HG03135 (cell line): Measurements from ENCODE around the gene DOC2B.
"Not testable (repeated sequence)": the region's sequence is repeated elsewhere in the genome, so short reads cannot be mapped to it uniquely, and the experiment has no call there.

Experiments
- ATAC-seq: cut with Tn5 transposase; IDR thresholded peaks from one replicate; pipeline ENCODE4 v1.9.1; 2021; ENCODE audit warnings: mild to moderate bottlenecking, moderate library complexity; ENCODE audit not compliant: unreplicated experiment

Gene DOC2B

GRCh38 chr17:213286-214105, 32.0 kb upstream of the DOC2B start:
- ATAC-seq = no peak

DNA sequence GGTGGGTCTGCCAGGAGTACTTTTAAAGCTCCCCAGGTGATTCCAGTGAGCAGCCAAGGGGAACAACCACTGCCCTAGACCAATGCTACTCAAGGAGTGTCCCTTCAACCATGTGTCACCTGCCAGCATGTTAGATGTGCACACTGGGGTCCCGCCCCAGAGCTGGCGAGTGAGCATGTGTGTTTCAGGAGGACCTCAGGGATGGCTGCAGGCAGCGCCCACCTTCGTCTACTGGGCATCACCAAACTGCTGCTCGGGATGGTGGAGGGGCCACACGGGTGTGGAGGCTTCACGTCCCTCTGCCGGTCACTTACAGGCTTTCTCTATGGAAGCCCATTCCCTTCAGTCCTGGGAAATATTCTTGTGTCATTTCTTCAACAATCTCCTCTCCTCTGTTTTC, 29.0 kb upstream of the DOC2B start:
- ATAC-seq = no peak

- no peak for ATAC-seq
These were observed 27.0 kb upstream of the DOC2B start for GRCh38 chr17:208429-208828.

GRCh38 chr17:207775-208174, 26.3 kb upstream of the DOC2B start:
- ATAC-seq = no peak

GRCh38 chr17:206941-207560, 25.6 kb upstream of the DOC2B start:
- no peak for ATAC-seq

DNA sequence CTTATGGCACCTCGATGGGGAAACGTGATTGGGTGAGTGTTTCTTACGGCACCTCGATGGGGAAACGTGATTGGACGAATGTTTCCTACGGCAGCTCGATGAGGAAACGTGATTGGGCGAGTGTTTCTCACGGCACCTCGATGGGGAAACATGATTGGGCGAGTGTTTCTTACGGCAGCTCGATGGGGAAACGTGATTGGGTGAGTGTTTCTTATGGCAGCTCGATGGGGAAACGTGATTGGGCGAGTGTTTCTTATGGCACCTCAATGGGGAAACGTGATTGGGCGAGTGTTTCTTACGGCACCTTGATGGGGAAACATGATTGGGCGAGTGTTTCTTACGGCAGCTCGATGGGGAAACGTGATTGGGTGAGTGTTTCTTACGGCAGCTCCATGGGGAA, 25.0 kb upstream of the DOC2B start:
- not testable (repeated sequence) for ATAC-seq

DNA sequence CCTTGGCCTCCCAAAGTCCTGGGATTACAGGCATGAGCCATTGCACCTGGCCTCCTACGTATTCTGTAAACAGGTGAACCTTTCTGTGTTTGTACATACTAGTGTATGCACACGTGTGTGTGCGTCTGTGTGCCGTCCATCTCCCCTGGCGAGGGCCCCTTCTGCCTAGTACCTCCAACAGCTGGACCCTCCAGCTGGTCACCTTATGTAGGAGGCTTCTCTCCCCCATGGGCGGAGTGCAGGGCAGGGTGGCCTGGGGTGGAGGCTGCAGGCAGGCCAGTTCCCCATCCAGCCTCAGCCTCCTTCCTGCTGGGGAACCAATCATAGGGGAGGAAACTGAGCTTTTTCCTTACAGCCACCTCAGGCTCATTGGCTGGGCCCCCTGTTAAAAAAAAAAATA, 24.4 kb upstream of the DOC2B start:
- ATAC-seq = no peak

DNA sequence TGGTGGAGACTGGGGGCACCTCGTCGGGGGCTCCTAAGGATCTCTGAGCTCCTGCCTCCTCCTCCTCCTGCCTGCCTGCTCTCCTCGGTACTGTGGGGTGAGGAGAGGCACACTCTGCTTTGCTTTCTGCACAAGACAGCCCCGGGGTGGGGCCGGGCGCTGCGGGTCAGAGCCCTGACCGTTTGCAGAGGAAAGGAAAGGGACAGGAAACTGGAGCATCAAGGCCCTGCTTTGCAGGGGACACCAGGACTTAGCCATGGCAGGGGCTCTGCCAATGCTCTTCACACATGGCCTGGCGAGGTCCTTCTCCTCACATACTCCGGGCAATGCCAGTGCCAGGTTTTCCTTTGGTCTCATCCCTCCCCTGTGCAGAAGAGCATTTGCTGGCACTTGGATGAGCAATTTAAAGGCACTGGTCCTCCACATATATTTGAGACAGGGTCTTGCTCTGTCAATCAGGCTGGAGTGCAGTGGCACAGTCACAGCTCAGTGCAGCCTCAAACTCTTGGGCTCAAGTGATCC, 23.8 kb upstream of the DOC2B start:
- no peak for ATAC-seq

DNA sequence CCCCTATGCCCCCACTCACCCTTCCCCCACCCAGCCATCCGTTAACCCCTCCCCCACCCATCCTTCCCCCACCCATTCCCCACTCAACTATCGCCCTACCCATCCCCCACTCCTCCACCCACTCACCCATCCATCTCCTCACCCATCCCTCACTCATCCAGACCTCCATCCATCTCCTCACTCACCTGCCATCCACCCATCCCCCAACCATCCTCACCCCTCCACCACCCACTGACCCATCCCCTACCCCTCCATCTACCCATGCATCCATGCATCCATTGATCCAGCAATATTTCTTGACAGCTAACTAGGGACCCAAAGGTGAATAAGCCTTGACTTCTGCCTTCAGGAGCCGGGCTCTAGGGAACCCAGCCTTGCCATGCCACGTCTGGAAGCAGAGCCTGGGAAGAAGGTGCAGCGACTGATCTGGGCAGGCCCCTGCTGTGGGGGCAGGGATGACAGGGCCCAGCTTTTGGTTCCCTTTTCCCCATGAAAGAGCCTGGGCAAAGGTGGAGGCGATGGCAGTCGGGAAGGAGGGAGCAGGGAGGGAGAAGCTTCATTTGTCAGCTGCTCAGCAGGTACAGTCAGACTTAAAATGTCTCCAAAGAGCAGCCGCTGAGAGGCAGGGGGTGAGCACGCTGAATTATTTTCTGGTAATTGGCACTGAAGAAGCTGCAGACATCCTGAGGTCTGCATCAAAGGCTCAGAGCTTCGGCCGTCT, 23.1 kb upstream of the DOC2B start:
- ATAC-seq = no peak

GRCh38 chr17:202501-202951, 21.1 kb upstream of the DOC2B start:
- no peak for ATAC-seq

GRCh38 chr17:201736-202135, 20.3 kb upstream of the DOC2B start:
- not testable (repeated sequence) for ATAC-seq

GRCh38 chr17:201257-201656, 19.8 kb upstream of the DOC2B start:
- not testable (repeated sequence) for ATAC-seq

- ATAC-seq = no peak
These were observed 19.1 kb upstream of the DOC2B start for GRCh38 chr17:200586-200985.

DNA sequence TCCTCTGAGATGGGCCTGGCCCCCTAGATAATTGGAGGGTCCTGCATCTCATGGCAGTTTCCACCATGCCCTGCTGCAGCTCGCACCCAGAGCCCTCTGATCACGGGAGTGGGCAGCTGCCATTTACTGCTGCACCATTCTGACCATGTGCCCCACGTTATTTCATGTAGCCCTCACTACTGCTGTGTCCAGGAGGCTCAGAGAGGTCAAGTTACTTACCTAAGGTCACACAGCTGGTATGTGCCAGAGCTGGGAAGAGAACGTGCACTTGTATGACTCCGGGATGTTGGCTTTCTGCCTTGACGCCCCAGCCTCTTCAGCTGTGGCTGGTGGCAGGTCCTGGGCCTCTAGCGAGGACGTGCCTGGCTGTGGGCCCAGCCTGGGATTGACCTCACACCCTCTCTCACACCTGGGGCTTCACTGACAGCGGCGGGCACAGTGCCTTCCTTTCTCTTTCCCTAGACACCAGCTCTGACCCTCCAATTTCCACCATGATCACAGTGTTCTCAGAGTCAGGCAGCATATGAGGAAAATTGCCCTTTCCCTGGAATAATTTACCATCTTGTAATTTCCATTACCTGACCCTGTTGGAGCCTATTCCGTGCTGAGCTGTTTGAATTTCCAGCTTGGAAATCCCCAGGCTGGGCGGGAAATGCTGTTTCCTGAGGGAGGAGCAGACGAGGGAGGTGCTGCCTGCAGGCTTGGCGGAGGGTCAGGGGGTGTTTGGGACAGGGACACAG, 18.5 kb upstream of the DOC2B start:
- no peak for ATAC-seq

DNA sequence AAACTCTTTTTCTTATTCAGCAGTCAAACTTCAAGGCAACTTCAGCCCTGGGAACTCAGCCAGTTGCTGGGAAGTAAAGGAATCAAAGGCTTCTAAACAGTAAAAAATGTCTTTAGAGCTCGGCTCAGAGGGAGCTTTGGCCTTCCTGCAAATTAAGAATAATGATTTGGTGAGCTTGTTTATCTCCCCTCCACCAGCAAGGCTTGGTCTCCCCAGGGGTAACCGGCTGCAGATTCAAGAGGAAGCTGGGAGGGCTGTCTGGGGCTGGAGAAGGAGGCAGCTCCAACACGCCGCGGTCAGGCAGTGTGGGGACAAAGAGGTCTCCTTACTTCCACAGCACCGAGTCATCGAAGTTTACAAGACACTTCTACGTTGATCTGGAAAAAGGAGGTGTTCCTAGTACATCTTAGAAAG, 17.7 kb upstream of the DOC2B start:
- no peak for ATAC-seq

- not testable (repeated sequence) for ATAC-seq
These were observed 16.8 kb upstream of the DOC2B start for GRCh38 chr17:198225-198624.

DNA sequence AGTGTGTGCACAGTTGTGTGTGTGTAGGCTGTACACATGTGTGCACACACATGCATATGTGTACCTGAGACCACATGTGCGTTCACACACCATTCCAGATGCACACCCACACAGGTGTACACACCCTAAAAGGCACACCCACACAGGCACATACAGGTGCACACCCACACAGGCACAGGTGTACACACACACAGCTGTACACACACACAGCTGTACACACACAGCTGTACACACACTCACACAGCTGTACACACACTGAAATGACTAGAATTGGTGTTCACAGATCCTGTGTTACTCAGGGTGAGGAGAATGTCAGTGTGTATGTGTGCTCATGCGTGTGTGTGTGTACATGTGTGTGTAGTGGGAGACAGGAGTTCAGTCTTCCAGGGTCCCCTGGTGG, 15.9 kb upstream of the DOC2B start:
- ATAC-seq = no peak

GRCh38 chr17:194828-195602, 13.6 kb upstream of the DOC2B start:
- ATAC-seq = no peak

DNA sequence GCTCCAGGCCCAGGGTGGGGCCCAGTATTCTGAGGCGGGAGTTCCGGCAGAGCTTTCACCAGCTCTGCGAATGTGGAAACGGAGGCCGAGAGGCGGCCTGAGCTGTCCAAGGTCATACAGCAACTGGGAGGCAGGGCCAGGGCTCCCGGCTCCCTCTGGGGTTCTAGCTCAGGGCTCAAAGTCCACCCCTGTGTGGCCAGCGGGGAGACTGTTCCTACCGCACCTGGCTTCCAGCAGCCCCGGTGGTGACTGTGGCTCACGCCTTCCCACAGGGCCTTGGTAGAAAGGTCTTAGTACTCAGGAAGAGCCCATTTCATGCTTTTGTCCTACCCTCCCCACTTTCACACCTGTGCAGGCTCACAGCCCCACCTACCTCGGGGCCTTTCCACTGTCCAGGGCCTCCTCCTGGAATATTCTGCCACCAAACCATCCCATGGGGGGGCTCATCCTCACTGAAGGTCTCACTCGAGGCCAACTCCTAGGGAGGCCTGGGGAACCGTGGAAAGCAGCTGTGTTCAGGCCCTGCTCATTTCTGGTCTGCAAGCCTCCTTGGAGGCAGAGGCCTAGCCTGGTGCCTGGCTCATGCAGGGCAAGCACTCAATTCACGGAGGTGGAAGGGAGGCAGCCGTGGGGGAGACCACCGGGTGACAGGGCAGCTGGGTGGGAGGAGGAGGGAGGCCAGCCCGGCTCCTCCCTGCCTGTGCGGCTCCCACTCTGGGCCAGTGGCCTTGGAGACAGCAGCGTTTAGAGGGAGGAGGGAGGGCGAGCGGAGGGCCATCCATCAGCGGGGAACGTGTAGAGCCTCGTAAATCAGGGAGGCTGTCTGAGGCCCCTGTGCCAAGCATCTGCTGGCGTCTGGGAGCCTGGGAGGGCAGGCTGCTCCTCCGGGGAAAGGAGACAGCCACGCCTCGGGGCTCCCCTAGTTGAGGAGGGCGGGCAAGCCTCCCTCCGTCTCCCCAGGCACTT, 12.7 kb upstream of the DOC2B start:
- no peak for ATAC-seq
